ENCODE measurements around the gene NDUFA3.

NDUFA3 gene

DNA sequence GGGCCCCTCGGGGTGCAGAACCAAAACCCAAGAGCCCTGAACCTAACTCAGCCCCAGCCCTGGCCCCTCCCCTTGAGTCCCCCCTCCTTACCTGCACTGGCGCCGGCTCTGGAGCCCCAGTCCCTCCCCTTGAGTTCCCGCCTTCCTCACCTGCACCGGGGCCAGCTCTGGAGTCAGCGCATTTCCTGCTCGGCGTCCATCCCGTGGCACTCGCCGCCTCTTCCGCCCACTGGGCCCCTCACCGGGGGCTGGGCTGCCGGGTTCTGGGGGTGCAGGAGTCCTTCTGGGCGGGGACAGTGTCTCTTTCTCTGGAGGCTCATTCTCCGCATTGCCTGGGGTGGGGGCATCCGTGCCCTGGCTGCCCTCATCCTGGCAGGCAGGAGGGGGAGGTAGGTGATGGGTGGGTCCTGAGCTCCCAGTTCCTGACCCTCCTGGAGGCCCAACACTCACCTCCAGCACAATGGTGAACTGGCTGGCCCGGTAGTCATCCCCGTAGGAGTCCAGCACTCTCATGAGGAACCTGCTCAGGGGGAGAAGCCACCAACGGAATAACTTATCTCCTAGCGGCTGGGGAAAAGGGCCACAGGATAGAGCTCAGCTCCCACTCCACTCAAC lies 5.3 kb downstream of the NDUFA3 start:
- DNase-seq (ENCODE audit: low spot score) = no peak

DNA sequence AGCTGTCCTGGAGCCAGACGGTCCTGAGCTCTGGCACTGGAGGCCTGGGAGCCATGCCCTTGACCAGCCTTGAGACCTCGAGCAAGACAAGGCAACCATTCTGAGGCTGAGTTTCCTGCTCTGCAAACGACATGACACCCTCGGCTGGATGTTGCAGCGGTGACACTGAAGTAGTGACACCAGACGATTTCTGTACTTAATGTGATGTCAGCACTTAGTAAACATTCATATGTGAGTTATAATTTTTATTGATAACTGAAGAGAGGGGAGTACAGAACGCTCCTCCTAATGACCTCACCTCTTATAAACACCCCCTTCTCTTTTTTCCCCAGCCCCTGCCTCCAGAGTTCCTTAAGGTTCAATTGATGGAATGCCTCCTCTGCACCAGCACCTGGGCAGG lies 5.8 kb downstream of the NDUFA3 start:
- no peak for DNase-seq (ENCODE audit: low spot score)

DNA sequence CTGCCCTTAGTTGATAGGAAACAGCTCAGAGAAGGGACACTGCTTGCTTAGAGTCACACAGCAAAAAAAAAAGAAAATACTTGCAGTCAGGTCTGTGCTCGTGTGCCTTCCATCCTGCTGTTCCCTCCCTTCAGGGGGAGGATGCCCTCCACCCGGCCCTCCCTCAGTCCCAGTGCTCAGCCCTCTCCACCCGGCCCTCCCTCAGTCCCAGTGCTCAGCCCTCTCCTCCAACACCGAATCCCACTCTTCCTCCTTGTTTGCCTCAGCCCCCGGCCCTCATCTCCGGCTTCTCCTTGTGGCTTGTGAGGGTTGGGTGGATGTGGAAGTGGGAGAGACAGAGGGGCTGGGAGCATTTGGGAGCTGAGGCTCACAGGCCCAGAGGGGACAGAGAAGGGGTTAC lies 7.0 kb downstream of the NDUFA3 start:
- DNase-seq (ENCODE audit: low spot score) = no peak

DNA sequence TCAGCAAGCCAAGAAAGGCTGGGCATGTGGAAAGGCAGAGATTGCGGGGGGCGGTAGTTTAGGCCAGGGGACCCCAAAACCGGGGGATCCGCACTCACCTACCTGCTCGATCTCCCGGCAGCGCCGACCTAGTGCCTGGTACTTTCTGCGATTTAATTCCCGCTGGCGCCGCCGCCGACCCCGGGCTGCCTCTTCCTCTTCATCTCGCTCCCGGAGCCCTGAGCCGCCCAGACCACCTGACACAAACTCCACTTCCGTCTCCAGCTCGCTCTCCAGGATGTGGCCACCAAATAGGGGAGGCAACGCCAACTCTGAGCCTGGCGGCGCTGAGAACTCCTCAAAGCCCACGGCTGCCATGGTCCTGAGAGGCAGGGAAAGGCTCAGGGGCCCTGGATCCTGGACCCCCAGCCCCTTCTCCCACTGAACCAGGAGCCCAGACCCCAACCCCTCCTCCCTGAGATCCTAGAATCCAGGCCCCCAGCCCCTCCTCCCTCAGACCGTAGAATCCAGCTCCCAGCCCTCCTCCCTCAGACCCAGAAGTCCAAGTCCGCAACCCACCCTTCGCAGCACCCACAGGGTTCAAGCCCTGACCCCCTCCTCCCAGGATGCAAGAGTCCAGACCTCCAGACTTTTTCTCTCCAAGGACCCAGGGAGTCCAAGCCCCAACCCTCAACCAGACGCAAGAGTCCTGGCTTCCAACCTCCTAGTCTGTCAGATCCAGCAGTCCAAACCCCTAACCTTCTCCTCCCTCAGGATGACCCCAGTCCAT lies 11.9 kb downstream of the NDUFA3 start:
- peak; percentile 58 for DNase-seq (ENCODE audit: low spot score)

DNA sequence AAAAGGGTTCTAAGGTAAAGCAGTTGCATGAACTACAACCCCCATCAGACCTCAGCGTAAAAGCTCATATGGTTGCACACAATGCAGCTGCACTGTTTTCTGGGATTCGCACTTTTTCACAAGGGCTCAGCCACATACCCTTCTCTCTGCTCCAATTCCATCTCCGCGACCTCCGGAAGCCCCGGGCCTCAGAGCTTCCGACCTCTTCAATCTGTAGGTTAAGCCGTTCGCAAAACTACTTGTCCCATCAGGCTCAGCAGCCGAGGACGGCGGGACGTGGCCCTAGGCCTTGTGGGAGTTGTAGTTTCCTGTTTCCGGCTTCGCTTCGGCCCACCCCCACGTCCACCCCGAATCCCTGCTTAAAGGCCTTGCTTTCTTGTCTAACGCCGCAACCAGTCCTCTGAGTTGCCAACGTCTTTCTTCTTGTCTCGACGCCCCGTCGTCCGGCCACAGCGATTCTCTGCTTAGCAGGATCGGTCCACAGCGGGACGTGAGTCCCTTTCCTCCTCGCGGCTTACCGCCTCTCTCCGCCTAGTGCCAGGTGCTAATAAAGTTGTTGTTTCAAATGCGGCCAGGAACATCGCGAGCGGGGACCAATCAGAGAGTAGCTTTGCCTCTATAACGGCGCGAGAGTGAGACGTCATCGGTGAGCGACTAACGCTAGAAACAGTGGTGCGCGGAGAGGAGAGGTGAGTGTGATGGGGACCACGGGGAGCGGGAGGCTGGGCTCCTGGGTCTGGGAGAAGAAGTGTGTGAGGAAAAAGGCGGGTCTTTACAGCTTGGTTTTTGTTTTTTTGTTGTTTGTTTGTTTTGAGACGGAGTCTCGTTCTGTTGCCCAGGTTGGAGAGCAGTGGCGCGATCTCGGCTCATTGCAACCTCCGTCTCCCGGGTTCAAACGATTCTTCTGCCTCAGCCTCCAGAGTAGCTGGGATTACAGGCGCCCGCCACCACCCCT lies 12.7 kb downstream of the NDUFA3 start, which contains the start of the genes PRPF31 and TFPT:
PRPF31 (plus strand) TSS at position 646 of the 955 bp plus-strand sequence. CDS start 2,525 bp downstream, outside the sequence.
TFPT (minus strand) TSS at position 549 of the 955 bp plus-strand sequence; CDS start at position 161, 388 bp downstream.
- DNase-seq (ENCODE audit: low spot score) = peak; percentile 94

DNA sequence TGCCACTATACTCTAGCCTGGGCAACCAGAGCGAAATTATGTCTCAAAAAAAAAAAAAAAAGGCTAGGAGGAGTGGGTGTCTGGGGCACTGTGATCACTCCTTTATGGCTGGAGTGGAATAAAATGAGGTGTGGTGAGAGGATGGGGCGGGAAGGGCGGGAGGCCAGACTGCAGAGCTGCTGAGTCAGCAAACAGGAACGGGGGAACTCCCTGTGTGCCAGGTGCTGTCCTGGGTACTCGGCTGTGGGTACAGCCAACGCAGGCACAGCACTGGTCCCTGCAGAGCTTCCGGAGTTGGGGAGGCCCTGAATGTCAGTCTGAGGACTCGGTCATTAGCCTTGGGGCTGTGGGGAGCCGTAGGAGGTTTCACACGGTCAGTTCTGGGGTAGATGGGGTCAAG lies 18.6 kb downstream of the NDUFA3 start:
- DNase-seq (ENCODE audit: low spot score) = no peak

DNA sequence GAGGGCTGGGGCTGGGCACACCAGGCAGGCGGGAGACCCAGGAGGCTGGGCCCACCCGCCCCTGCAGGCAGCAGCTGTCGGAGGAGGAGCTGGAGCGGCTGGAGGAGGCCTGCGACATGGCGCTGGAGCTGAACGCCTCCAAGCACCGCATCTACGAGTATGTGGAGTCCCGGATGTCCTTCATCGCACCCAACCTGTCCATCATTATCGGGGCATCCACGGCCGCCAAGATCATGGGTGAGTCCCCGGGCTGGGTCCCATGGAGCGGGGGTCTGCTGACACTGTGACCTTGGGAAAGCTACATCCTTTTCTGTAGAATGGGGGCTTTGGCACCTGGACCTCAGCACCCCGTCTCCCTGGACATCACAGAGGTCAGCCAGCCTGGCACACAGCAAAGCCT lies 21.0 kb downstream of the NDUFA3 start:
- DNase-seq (ENCODE audit: low spot score) = no peak

DNA sequence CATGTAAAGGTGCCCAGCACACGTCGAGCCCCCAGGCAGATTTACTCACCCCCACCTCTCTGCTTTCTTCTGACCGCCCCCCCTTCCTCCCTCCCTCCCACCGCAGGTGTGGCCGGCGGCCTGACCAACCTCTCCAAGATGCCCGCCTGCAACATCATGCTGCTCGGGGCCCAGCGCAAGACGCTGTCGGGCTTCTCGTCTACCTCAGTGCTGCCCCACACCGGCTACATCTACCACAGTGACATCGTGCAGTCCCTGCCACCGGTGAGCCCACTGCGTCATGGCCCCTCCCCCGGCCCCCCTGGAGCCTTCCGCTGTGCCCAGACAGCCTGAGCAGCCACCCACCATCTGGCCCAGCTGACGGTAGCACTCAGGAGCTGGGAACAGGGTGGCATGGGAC lies 21.7 kb downstream of the NDUFA3 start:
- DNase-seq (ENCODE audit: low spot score) = no peak

DNA sequence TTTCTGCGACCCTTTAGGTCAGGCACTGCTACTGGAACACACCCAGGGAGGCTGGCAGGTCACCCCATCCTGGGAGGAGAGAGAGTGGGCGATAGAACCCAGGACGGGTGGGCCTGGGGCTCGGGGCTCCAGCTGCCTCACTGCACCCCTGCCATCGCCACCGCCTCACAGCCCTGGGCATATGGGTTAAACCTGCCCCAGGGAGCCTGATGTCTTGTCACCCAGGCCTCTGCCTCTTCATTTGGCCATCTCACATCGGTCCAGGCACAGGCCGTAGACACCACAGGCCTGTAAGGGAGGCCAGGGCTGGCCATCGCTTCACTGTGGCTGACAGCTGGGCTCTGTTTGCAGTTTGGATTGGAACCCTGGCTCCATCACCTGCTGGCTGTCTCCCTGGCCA lies 23.1 kb downstream of the NDUFA3 start:
- no peak for DNase-seq (ENCODE audit: low spot score)

DNA sequence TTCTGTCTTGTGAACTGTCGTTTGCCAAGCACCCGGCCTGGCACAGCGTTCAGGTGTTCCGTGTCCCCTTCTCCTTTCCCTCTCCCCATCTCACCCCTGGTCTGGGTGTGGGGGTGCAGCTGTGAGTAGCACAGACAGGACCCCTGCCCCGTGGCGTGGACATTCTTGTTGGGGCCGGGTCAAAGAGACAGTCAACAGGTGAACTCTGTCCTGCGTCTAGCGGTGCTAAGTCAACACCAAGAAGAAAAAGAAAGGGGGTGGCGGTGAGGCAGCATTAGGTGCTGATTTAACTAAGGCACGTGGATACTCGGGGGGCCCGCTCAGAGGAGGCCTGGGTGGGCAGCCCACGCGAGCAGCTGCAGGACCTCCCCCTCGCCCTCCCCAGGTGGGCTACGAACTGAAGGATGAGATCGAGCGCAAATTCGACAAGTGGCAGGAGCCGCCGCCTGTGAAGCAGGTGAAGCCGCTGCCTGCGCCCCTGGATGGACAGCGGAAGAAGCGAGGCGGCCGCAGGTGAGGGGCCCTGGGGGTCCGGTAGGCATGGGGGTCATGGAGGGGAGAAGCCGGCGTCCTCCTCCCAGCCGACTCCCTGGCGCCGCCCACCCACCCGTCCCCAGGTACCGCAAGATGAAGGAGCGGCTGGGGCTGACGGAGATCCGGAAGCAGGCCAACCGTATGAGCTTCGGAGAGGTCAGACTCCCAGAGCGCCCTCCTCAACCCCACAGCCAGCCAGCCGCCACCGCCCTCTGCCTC lies 25.2 kb downstream of the NDUFA3 start:
- no peak for DNase-seq (ENCODE audit: low spot score)

DNA sequence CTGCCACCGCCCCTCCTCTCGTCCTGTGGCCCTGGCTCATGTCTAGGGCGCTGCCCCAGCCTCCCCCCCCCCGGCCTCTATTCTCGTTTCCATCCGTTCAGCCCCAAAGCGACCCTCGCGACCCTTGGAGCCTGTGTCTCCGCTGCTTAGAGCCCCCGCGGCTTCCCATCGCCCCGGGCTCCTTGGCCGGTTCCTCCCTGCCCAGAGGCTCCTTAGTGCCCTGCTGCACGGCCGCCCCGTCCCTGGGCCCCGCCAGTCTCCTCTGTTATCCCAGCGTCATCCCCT lies 25.7 kb downstream of the NDUFA3 start:
- no peak for DNase-seq (ENCODE audit: low spot score)

DNA sequence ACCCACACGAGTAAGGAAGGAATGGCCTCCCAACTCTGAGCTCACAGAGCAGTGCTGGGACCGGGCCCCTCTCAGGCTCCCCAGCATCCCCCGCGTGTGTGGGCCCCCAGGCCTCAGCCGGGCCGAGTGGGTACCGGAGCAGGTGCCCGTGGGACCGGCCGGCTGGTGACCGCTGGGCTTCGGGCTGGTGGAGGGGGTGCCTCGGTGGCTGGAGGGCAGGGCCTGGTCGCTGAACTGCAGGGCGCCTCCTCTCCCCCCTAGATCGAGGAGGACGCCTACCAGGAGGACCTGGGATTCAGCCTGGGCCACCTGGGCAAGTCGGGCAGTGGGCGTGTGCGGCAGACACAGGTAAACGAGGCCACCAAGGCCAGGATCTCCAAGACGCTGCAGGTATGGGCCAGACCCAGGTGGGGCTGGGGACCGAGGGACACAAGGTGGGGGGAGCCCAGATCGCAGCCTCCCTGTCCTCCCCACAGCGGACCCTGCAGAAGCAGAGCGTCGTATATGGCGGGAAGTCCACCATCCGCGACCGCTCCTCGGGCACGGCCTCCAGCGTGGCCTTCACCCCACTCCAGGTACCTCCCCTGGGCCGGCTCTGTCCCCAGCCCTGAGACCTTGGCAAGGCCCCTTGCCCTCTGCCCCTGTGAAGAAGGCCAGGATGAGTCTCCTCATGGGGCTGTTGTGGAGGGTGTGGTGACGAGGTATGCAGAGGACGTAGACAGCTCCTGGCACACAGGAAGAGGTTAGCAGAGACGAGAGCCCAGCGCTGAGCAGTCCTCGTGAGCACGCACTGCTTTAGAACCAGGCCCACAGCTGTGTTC lies 26.4 kb downstream of the NDUFA3 start:
- no peak for DNase-seq (ENCODE audit: low spot score)

DNA sequence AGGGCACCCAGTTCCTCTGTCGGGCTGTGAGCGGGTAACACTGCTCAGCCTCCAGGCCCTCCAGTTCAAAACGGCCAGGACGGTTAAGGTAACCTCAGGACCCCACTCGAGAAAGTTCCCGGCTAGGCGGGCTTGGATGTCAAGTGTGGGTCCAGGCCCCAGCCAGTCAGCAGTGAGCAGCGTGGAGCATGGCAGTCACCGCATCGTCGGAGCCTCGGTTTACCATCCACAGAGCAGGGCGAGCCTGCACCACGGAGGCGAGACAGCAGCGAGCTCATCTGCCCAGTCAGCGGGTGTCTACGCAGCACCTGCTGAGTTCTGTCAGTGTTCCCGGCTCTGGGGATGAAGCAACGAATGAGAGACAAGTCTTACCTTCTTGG lies 27.0 kb downstream of the NDUFA3 start:
- no peak for DNase-seq (ENCODE audit: low spot score)

DNA sequence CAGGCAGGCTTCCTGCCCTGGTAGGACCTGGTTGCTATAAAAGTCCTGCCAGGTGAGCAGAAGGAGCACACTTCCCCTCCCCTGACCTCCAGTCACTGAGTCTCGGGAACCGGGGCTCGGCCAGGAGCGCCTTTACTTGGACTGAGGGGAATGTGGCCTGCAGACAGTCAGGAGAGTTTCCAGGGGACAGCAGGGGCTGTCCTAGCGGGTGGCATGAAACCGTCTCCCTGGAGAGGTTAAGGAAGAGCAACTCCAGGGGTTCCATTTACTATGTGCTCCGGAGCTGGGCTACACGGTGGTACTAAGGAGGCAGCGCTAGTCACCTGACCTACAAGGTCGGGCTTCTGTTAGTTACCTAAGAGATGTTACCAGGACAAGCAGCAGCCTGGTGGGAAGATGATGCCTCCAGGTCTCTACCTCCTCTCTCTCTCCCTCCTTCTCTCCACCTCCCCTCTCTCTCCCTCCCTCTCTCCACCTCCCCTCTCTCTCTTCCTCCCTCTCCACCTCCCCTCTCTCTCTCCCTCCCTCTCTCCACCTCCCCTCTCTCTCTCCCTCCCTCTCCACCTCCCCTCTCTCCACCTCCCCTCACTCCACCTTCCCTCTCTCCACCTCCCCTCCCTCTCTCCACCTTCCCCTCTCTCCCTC lies 30.8 kb downstream of the NDUFA3 start:
- no peak for DNase-seq (ENCODE audit: low spot score)

DNA sequence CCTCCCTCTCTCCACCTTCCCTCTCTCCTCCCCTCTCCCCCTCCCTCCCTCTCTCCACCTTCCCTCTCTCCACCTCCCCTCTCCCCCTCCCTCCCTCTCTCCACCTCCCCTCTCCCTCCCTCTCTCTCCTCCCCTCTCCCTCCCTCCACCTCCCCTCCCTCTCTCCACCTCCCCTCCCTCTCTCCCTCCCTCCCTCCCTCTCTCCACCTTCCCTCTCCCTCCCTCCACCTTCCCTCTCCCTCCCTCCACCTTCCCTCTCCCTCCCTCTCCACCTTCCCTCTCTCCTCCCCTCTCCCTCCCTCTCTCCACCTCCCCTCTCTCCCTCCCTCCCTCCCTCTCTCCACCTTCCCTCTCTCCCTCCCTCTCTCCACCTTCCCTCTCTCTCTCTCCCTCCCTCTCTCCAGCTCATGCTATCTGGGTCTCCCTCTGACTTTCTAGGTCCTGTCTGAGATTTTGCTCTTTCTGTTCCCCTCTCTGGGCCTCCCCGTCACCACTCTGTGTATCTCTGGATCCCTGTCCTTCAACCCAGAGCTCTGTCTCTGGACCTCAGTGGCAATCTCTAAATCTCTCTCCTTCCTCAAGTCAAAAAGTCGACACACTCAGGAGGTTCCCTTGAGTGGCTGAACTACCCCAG lies 31.4 kb downstream of the NDUFA3 start:
- DNase-seq (ENCODE audit: low spot score) = no peak

DNA sequence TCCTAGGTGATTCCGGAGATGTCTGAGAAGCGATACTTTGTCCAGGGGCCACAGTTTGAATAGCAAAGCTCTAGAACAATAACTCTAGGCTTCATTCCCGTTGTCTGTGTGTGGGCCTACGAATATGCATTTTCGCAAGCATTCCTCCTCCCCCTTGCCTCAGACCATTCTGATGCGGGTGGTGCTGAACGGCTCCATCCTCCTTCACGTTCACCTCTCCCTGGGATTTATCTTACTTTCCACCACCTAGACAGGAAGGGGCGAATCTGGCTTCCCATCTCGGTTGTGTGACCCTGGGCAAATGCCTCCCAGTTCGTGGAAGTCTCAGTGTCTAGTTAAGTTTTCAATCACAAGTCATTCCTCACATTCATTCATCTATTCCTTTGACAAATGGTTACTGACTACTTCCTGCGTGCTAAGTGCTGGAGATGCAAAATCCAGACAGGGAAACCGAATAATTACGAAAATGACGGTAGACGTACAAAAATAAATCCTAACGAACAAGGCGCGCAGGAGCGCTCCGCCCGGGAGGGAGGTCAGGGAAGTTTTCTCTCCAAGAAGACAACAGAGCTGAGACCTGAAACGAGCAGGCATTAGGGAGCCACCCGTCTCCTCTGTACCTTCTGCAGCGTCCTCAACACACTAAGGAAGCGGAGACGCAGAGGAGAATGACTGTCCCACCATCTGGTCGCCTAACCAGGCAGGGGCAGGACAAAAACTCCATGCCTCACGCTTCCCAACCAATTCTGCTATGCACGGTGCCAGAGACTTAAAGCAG lies 33.6 kb downstream of the NDUFA3 start:
- DNase-seq (ENCODE audit: low spot score) = no peak

DNA sequence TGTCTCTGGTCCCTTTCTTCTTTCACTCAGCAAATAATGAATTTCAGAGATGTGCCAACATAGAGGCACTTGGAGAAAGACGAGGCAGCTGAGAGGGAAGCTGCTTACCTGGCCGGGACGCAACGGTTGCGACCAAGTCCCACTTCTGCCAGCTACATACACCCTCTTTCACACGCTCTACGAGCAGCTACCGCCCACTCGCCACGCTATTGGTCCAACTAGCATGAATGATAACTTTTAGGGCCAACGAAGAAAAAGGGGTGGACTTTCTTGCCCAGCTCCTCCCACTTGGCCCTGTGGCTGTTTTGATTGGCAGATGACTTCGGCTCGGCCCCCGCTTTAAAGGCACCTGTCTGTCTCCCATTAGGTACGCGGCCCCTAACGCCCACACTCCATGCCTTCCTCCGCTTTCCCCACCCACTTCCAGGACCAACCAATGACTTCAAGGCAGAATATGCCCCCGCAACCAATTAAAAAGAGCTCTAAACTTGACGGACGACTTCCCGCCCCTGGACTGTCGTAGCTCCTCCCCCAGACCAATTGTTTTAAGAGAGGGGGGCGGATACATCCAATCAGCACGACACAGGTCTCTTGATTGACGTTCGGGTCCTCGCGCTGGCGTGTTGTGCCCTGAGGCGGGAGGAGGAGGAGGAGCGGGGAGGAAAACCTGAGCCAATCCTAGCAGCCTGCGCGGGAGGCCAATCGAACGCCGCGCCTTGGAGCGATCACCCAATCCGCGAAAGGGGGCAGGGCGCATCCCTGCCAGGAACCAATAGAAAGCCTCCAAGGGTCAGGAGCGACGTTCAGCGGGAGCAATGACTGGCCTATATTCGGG lies 34.4 kb downstream of the NDUFA3 start:
- peak; percentile 94 for DNase-seq (ENCODE audit: low spot score)

DNA sequence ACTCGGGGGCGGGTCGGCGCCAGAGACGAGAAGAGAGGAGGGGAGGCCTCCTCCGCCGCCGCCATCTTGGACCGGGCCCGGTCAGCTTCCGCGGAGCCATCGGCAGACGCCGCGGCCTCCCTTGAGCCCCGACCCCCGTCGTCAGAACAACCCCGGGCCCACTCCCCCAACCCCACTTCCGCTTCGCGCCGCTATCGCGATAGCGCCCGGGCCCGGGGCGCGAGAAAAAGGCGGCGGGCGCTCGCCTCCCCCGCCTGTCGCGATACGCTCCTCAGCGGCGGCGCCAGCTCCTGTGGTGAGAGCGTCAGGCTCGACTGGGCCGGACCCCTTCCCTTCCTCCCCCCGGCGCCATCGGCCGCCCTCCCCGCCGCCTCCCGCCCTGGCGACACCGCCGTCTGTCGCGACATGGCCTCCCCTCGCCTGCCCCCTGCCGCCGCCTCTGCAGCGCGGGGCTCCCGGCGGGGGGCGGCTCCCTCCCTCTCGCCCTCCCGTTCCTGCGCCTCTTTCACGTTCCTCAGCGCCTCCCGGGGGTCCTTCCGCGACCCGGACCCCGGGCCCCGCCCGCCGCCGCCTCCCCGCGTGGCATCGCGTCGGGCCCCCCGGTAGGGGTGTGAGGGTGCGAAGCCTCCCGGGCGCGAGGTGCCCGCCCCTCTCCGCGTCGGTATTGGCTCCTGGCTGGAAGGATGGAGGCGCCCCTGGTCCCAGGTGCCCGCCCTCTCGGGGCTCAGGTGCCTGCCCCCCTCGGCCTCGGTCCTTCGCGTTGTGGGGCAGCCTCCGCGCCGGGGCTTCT lies 35.2 kb downstream of the NDUFA3 start, which contains the start of gene CNOT3:
CNOT3 (plus strand) TSS at position 64 of the 790 bp plus-strand sequence. CDS start 5,217 bp downstream, outside the sequence.
- peak; percentile 56 for DNase-seq (ENCODE audit: low spot score)
